Fibroblast of lung (primary cell): ENCODE measurements around the gene ERCC8. TPM values are rescaled to one million over a fixed set of nuclear protein-coding genes. Genes with fewer than 3 reads are reported as not detected.

ENCODE experiments used
- DNase-seq, 2 donors: peaks; one replicate each; pipeline versions ENCODE4 v3.0.0 to v3.0.0-alpha.2; 2010; ENCODE audit warnings: low read depth in 2 of 2
- H2AFZ ChIP-seq: 2 replicates; pipeline ENCODE4 v1.5.1; 2012; ENCODE audit warnings: low read length, control low read depth, inconsistent platforms
- H3K27ac ChIP-seq: 2 replicates; pipeline ENCODE4 v1.5.1; 2011; ENCODE audit warnings: low read length, control low read depth; ENCODE audit not compliant: insufficient read depth
- H3K27me3 ChIP-seq: 2 replicates; pipeline ENCODE4 v1.5.1; 2011; ENCODE audit warnings: mild to moderate bottlenecking, low read length; ENCODE audit not compliant: control insufficient read depth, insufficient read depth
- H3K36me3 ChIP-seq: 2 replicates; pipeline ENCODE4 v1.5.1; 2011; ENCODE audit warnings: low read length; ENCODE audit not compliant: control insufficient read depth, insufficient read depth
- H3K4me1 ChIP-seq: 2 replicates; pipeline ENCODE4 v1.5.1; 2011; ENCODE audit warnings: low read length; ENCODE audit not compliant: control insufficient read depth, insufficient read depth; ENCODE audit errors: extremely low read depth
- H3K4me2 ChIP-seq: 2 replicates; pipeline ENCODE4 v1.5.1; 2011; ENCODE audit warnings: low read length, control low read depth; ENCODE audit not compliant: insufficient read depth; ENCODE audit errors: extremely low read depth
- H3K4me3 ChIP-seq, 4 experiments: fragments of 200-600 bp in 1 of 4; sonication (generic) in 1 of 4; replicated peaks in 1 of 4; 2 replicates each; pipeline ENCODE4 v1.5.1; 2011 to 2016; ENCODE audit warnings: low read length in 4 of 4, low read depth in 3 of 4, mild to moderate bottlenecking in 3 of 4, control low read depth in 2 of 4, inconsistent platforms in 1 of 4, mixed read lengths in 1 of 4; ENCODE audit not compliant: insufficient read depth in 1 of 4; ENCODE audit errors: control extremely low read depth in 1 of 4
- H3K79me2 ChIP-seq: 2 replicates; pipeline ENCODE4 v1.5.1; 2012; ENCODE audit warnings: mild to moderate bottlenecking, low read length, inconsistent platforms; ENCODE audit not compliant: control insufficient read depth, insufficient read depth
- H3K9ac ChIP-seq: 2 replicates; pipeline ENCODE4 v1.5.1; 2011; ENCODE audit warnings: mild to moderate bottlenecking, low read length, control low read depth; ENCODE audit not compliant: insufficient read depth
- H3K9me3 ChIP-seq: 2 replicates; pipeline ENCODE4 v1.5.1; 2012; ENCODE audit warnings: low read depth, low read length; ENCODE audit not compliant: control insufficient read depth, insufficient read depth
- H4K20me1 ChIP-seq: 2 replicates; pipeline ENCODE4 v1.5.1; 2011; ENCODE audit warnings: low read length; ENCODE audit not compliant: control insufficient read depth, insufficient read depth; ENCODE audit errors: extremely low read depth
- CTCF ChIP-seq, 2 donors: IDR thresholded peaks in 1 of 2; conservative IDR thresholded peaks in 1 of 2; 1 replicate in 1 of 2; 2 replicates in 1 of 2; pipeline ENCODE4 v1.5.1; 2011 to 2012; ENCODE audit warnings: low read length in 2 of 2, control low read depth in 1 of 2, inconsistent platforms in 1 of 2, low read depth in 1 of 2, mild to moderate bottlenecking in 1 of 2
- EZH2 ChIP-seq: IDR thresholded peaks from 2 replicates; pipeline ENCODE4 v1.5.1; 2012; ENCODE audit warnings: low read length, control low read depth, mild to moderate bottlenecking; ENCODE audit errors: missing control alignments
- polyA plus RNA-seq, 2 donors: library from polyadenylated mRNA; depleted of rRNA in 1 of 2; stranded (reverse) in 1 of 2; unstranded in 1 of 2; fragments of >200 nt; gene quantifications; 2 replicates each; pipeline ENCODE4 v1.2.1, GENCODE V29; 2011 to 2012; ENCODE audit warnings: missing spikeins in 1 of 2
- total RNA-seq: library from RNA; depleted of rRNA; stranded (reverse); fragments of >200 nt; gene quantifications from 2 replicates; pipeline ENCODE4 v1.2.1, GENCODE V29; 2014

ERCC8 gene
- total and polyA plus RNA-seq, 2 donors (not counting 1 experiment from before 2014, with no cell fraction given): 16.3 to 23.7 TPM

GRCh38 chr5:60886158-60886557 is 58.7 kb downstream of the ERCC8 start:
- no peak overlapping the region for H3K27ac ChIP-seq
- no peak for TF ChIP-seq EZH2
- no peaks in the 10 kb centered on the region for H3K27me3 ChIP-seq
- no peaks in the 10 kb centered on the region for H3K79me2 ChIP-seq
- H3K4me2 ChIP-seq: no peak overlapping the region
- H2AFZ ChIP-seq: no peak overlapping the region
- no peaks in the 10 kb centered on the region for H3K4me1 ChIP-seq
- H3K9ac ChIP-seq: no peak overlapping the region
- H4K20me1 ChIP-seq: no peaks in the 10 kb centered on the region
- H3K9me3 ChIP-seq: no peaks in the 10 kb centered on the region
- no peak overlapping the region for H3K4me3 ChIP-seq
- no peaks in the 10 kb centered on the region for H3K36me3 ChIP-seq
- DNase-seq: no peak

- no peak for TF ChIP-seq EZH2
- TF ChIP-seq CTCF (conservative IDR thresholded peaks at IDR 0.05 in 1 of 2, IDR thresholded peaks at IDR 0.05 in 1 of 2; ENCODE audit: low read depth in 1 of 2, low read length in 2 of 2): peak; percentile 23 to 34
- Histone ChIP-seq H4K20me1 (no peaks in the 10 kb centered on the region), H3K79me2 (no peaks in the 10 kb centered on the region), H3K9ac (no peak overlapping the region), H3K27ac (no peak overlapping the region), H3K4me2 (no peak overlapping the region), H3K36me3 (no peaks in the 10 kb centered on the region), H3K4me3 (no peak overlapping the region), H3K4me1 (no peaks in the 10 kb centered on the region), H2AFZ (no peak overlapping the region), H3K9me3 (no peaks in the 10 kb centered on the region), H3K27me3 (no peaks in the 10 kb centered on the region)
- DNase-seq: peak in 1 of 2 donors; percentile 4
Measured at GRCh38 chr5:60883229-60883628, 61.6 kb downstream of the ERCC8 start.

- no peak for DNase-seq
- TF ChIP-seq CTCF (conservative IDR thresholded peaks at IDR 0.05 in 1 of 2, IDR thresholded peaks at IDR 0.05 in 1 of 2; ENCODE audit: low read depth in 1 of 2, low read length in 2 of 2) (no peak), EZH2 (no peak)
- Histone ChIP-seq H3K9ac (no peak overlapping the region), H3K4me1 (no peaks in the 10 kb centered on the region), H3K27ac (no peak overlapping the region), H2AFZ (no peak overlapping the region), H3K36me3 (no peaks in the 10 kb centered on the region), H3K27me3 (no peaks in the 10 kb centered on the region), H3K9me3 (no peaks in the 10 kb centered on the region), H4K20me1 (no peaks in the 10 kb centered on the region), H3K4me2 (no peak overlapping the region), H3K4me3 (no peak overlapping the region), H3K79me2 (no peaks in the 10 kb centered on the region)
Measured at GRCh38 chr5:60872892-60873291, 72.0 kb downstream of the ERCC8 start.
